Fibroblast of mammary gland (primary cell): ENCODE measurements around the gene LHFPL5.

Experiments used
- DNase-seq: peaks from one replicate; pipeline ENCODE4 v3.0.0-alpha.2; 2010; ENCODE audit warnings: low read depth
- H3K4me3 ChIP-seq: 2 replicates; pipeline ENCODE4 v1.5.1; 2011; ENCODE audit warnings: low read depth, mild to moderate bottlenecking, low read length, moderate library complexity; ENCODE audit not compliant: control insufficient read depth
- TF ChIP-seq, protein P1 (sequence below): conservative IDR thresholded peaks from 2 replicates; pipeline ENCODE4 v1.5.1; 2011; ENCODE audit warnings: low read depth, low read length, inconsistent platforms; ENCODE audit not compliant: control insufficient read depth, insufficient read depth

Gene LHFPL5

DNA sequence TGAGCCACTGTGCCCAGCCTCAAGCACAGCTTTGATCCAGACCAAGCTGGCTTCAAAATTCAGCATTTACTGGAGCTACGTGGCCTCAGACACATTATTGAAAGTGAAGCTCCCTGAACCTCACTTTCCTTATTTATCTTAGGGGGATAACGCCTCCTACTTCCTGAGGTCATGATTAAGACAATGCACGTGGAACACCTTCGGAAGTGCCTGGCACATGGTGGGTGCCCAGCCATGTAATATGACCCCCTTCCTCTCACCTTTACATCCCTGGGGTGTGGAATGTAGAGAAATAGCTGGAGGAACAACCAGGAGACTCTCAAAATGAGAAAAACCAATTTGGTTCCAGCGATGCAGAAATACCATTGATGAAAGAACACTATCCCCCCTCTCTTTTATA lies 6.4 kb upstream of the LHFPL5 start:
- DNase-seq: no peak
- H3K4me3 ChIP-seq: no peak overlapping the region
- TF ChIP-seq, protein P1, sequence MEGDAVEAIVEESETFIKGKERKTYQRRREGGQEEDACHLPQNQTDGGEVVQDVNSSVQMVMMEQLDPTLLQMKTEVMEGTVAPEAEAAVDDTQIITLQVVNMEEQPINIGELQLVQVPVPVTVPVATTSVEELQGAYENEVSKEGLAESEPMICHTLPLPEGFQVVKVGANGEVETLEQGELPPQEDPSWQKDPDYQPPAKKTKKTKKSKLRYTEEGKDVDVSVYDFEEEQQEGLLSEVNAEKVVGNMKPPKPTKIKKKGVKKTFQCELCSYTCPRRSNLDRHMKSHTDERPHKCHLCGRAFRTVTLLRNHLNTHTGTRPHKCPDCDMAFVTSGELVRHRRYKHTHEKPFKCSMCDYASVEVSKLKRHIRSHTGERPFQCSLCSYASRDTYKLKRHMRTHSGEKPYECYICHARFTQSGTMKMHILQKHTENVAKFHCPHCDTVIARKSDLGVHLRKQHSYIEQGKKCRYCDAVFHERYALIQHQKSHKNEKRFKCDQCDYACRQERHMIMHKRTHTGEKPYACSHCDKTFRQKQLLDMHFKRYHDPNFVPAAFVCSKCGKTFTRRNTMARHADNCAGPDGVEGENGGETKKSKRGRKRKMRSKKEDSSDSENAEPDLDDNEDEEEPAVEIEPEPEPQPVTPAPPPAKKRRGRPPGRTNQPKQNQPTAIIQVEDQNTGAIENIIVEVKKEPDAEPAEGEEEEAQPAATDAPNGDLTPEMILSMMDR: no peak

DNA sequence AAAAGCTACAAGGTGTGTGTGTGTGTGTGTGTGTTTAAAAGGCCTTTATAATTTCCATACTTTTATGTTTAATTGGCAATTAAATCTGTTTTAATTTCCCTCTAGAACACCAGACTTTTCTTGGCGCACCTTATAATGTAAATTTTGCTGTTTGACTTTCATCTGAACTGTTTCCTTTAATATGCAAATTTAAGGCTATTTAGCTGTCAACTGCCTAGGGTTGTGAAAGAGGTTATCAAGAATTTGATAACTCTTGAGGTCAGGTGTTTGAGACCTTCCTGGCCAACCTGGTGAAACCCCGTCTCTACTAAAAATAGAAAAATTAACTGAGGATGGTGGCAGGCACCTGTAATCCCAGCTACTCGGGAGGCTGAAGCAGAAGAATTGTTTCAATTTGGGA lies 4.0 kb upstream of the LHFPL5 start:
- DNase-seq: no peak
- no peak overlapping the region for H3K4me3 ChIP-seq
- TF ChIP-seq, protein P1: no peak

DNA sequence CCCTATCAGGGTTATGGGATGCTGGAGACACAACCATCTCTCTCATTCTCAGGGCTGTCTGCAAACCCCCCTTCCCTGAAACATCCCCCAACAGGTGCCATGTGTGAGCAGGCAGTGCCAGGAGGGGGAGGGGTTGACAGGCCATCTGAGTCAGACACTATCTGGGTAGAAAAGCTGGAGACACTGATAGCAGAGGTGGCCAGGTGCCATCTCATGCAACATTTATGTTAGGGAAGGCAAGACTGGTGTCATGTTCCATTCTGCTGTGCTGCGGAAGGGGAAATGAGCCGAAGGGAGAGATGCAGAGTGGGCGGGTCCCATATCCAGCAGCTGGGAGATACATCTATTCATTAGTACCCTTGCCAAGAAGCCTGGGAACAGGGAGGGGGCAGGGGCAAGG lies 3.5 kb downstream of the LHFPL5 start:
- TF ChIP-seq, protein P1: no peak
- H3K4me3 ChIP-seq: no peak overlapping the region
- DNase-seq: no peak

DNA sequence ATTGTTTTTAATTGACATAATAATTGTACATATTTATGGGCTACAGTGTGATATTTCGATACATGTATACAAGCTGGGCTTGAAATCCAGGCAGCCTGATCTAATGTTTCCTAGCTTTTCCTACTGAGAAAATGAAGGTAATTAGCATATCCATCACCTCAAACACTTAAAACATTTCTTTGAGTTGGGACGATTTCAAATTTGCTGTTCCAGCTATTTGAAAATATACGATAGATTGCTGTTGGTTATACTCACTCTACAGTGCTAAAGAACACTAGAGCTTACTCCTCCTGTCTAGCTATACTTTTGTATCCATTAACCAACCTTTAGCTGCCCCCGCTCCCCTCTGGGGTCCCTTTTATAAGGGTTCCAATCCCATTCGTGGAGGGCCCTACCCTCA lies 4.7 kb downstream of the LHFPL5 start:
- no peak for DNase-seq
- H3K4me3 ChIP-seq: no peak overlapping the region
- TF ChIP-seq, protein P1: no peak

DNA sequence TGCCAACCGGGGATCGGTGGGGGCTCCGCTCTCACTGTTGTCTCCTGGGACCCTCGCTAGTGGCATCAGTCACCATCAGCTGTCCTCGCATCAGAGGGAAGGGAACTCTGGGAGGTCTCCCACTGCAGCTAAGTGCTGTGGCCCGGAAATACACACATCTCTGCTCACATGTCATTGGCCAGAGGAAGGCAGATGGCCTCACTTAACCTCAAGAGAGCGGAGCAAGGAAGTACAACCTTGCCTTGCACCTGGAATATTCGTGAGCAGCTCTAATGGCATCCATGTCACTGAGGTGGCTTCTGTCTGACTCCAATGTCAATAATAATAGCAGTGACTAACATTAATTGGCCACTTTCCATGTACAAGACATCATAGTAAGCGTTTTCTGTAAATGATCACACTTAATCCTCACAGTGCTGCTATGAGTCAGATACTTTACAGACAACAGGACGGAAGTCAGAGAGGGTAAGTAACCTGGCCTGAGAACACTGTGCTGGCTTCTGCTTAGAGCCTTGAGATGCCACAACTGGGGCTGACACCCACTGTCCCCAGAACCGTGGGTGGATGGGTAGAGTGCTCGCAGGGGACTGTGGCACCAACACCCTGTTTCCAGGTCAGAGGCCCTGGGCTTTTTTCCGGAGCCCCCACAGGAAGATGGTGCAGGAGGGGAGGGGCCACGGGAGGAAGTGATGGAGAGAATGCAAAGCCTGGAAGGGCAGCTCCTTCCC lies 6.0 kb downstream of the LHFPL5 start:
- peak; percentile 81 for DNase-seq
- TF ChIP-seq, protein P1: no peak
- H3K4me3 ChIP-seq: no peak overlapping the region

DNA sequence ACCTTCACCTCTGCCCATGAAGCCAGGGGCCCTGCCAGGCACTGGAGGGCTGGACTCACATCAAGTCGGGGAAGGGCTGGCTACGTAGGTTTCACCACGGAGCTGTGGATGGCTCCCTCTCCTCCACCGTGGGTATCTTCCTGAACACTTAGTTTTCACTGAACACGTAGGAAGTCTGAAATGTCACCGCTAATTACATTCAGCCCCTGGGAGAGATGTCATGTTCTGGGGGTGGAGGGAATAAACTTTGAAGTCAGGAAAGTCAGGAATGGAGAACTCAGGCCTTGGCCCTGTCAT lies 6.5 kb downstream of the LHFPL5 start:
- TF ChIP-seq, protein P1: no peak
- H3K4me3 ChIP-seq: no peak overlapping the region
- DNase-seq: no peak

DNA sequence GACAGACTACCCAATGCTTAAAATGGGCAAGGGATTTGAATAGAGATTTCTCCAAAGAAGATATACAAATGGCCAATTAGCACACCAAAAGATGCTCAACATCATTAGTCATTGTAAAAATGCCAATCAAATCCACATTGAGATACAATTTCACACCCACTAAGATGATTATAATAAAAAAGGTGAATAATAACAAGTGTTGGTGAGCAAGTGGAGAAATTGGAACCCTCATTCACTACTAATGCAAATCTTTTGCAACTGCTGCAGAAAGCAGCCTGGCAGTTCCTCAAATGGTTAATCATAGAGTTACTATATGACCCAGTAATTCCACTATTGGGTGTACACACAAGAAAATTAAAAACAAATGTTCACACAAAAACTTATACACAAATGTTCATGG lies 12.4 kb downstream of the LHFPL5 start:
- TF ChIP-seq, protein P1: no peak
- DNase-seq: no peak
- no peak overlapping the region for H3K4me3 ChIP-seq
